Ovary (tissue), 3 donors: ENCODE data around the gene APPL2.

Experiments
- CTCF ChIP-seq, 3 donors: fragments of 450-650 bp in 2 of 3; fragments of 200-600 bp in 1 of 3; IDR thresholded peaks; one replicate each; pipeline versions ENCODE4 v1.5.1 to v1.8.0; 2016 to 2022; ENCODE audit warnings: antibody characterized with exemption in 3 of 3, mild to moderate bottlenecking in 1 of 3
- EP300 ChIP-seq: sonication (generic); formaldehyde crosslinking; IDR thresholded peaks from one replicate; pipeline ENCODE4 v1.6.1; 2017; ENCODE audit warnings: antibody characterized with exemption
- POLR2A ChIP-seq: fragments of 450-650 bp; IDR thresholded peaks from one replicate; pipeline ENCODE4 v1.6.1; 2017; ENCODE audit warnings: antibody characterized with exemption, mild to moderate bottlenecking, moderate library complexity
- donor health status: DM: no; HTN: no; CAD: no.

- TF ChIP-seq CTCF (IDR thresholded peaks at IDR 0.05) (no peak), POLR2A (no peak), EP300 (no peak)
Measured at GRCh38 chr12:105270671-105271255, 34.8 kb upstream of the APPL2 start.
